ENCODE measurements around the gene MARCHF11. TPM values are rescaled to one million over a fixed set of nuclear protein-coding genes. Genes with fewer than 3 reads are reported as not detected.

Gene MARCHF11
- total and polyA plus RNA-seq, 2 of the 4 experiments (the other 2 are of a cell fraction): not detected

- no peak overlapping the region for H3K9ac ChIP-seq (ENCODE audit: low read depth, low read length)
- H4K20me1 ChIP-seq (ENCODE audit: insufficient read depth, low read length): no peaks in the 10 kb centered on the region
- intact Hi-C loops (cut with micrococcal nuclease): no loop called here
- H3K4me1 ChIP-seq (ENCODE audit: control insufficient read depth, insufficient read depth, low read length): no peaks in the 10 kb centered on the region
- H2BK5ac ChIP-seq (ENCODE audit: low read depth, low read length, poor library complexity, severe bottlenecking): no peak overlapping the region
- no peak overlapping the region for H4K8ac ChIP-seq (ENCODE audit: low read depth in 2 of 2, low read length in 2 of 2)
- no peak overlapping the region for H4K5ac ChIP-seq (ENCODE audit: low read depth, low read length)
- no peaks in the 10 kb centered on the region for H3K27me3 ChIP-seq (ENCODE audit: control insufficient read depth, insufficient read depth, low read length)
- H3K14ac ChIP-seq (replicated peaks; ENCODE audit: low read depth, low read length): no peak overlapping the region
- H3K9me3 ChIP-seq (ENCODE audit: control insufficient read depth, insufficient read depth, low read length): no peaks in the 10 kb centered on the region
- H2BK120ac ChIP-seq (ENCODE audit: low read depth, low read length): no peak overlapping the region
- no peak overlapping the region for H3K27ac ChIP-seq (ENCODE audit: insufficient read depth, low read length)
- in situ Hi-C loops (cut with MboI; ENCODE audit: low sequenced_read_pairs): no loop called here
- H2AFZ ChIP-seq (replicated peaks; ENCODE audit: low read length, poor library complexity): no peak overlapping the region
- TF ChIP-seq USF2 (IDR thresholded peaks at IDR 0.05; ENCODE audit: low read depth, low read length): no peak
- no peak for TF ChIP-seq NFE2L2 (IDR thresholded peaks at IDR 0.05; ENCODE audit: low read depth, low read length)
- TF ChIP-seq MAFK (IDR thresholded peaks at IDR 0.05; ENCODE audit: low read depth, low read length): no peak
- no peak for TF ChIP-seq MAZ (IDR thresholded peaks at IDR 0.05; ENCODE audit: borderline replicate concordance, low read depth, low read length)
- no peak for TF ChIP-seq FOS (IDR thresholded peaks at IDR 0.05; ENCODE audit: low read depth, low read length)
- ATAC-seq (ENCODE audit: low read depth) (no peak), DNase-seq (no peak)
- no peaks in the 10 kb centered on the region for H3K36me3 ChIP-seq (ENCODE audit: control insufficient read depth, insufficient read depth, low read length)
- no peak overlapping the region for H4K91ac ChIP-seq (ENCODE audit: insufficient read depth, low read depth, low read length)
- H3K79me1 ChIP-seq (ENCODE audit: low read depth in 1 of 2, low read length in 2 of 2): no peaks in the 10 kb centered on the region
- no TSS peak for BruUV-seq (replicated peaks)
- no peak overlapping the region for H2BK20ac ChIP-seq (ENCODE audit: low read depth, low read length)
- H2BK15ac ChIP-seq (ENCODE audit: low read depth, low read length): no peak overlapping the region
- no peak overlapping the region for H3K4me2 ChIP-seq (ENCODE audit: low read depth, low read length)
- H3K4ac ChIP-seq (ENCODE audit: low read depth, low read length): no peak overlapping the region
- H3K56ac ChIP-seq (ENCODE audit: extremely low read depth, insufficient read depth, low read length): no peak overlapping the region
- H3K9me1 ChIP-seq (ENCODE audit: insufficient read depth, low read length): no peaks in the 10 kb centered on the region
- H2AK5ac ChIP-seq (ENCODE audit: low read depth, low read length): no peak overlapping the region
- dilution Hi-C loops (cut with HindIII; ENCODE audit: low sequenced_read_pairs, unreplicated experiment): no loop called here
- POLR2A ChIA-PET (ENCODE audit: unreplicated experiment): no interaction called here
- CTCF ChIA-PET: no interaction called here
- whole genome bisulfite sequencing, 2 experiments (ENCODE audit: extremely low coverage in 2 of 2, insufficient read length in 1 of 2): no CpG with 5 or more reads among the region's 10 CpGs
- H3K18ac ChIP-seq (ENCODE audit: low read depth, low read length): no peak overlapping the region
- H3K4me3 ChIP-seq (ENCODE audit: insufficient read depth, low read depth, low read length): no peak overlapping the region
- H3K23ac ChIP-seq (ENCODE audit: low read depth, low read length): no peak overlapping the region
- H2AK9ac ChIP-seq (replicated peaks; ENCODE audit: low read depth, low read length, poor library complexity): no peak overlapping the region
Observed at GRCh38 chr5:16081376-16081955, 98.1 kb downstream of the MARCHF11 start.
